Activated CD4-positive, alpha-beta T cell treated with anti-CD3 and anti-CD28 coated beads, Interleukin-2, amount 50 U/mL, for 48 hours (primary cell): ENCODE measurements around the gene YWHAH.
"Not testable (repeated sequence)": the region's sequence is repeated elsewhere in the genome, so short reads cannot be mapped to it uniquely, and the experiment has no call there.

Source experiments
- DNase-seq, 2 experiments: peaks; one replicate each; pipeline ENCODE4 v3.0.0-alpha.2; 2020

YWHAH gene

GRCh38 chr22:31951194-31952093 lies 7.1 kb downstream of the YWHAH start:
- peak; percentile 48 to 57 for DNase-seq

- no peak for DNase-seq
These were observed 7.7 kb downstream of the YWHAH start for GRCh38 chr22:31952094-31952401.

GRCh38 chr22:31952472-31952871 lies 8.1 kb downstream of the YWHAH start:
- no peak for DNase-seq

GRCh38 chr22:31953261-31953660 lies 8.9 kb downstream of the YWHAH start:
- DNase-seq, result no peak

- DNase-seq, result no peak
These were observed 10.5 kb downstream of the YWHAH start for GRCh38 chr22:31954535-31955523.

GRCh38 chr22:31956360-31956759 lies 12.0 kb downstream of the YWHAH start:
- DNase-seq, result no peak

GRCh38 chr22:31957970-31958594 lies 13.7 kb downstream of the YWHAH start:
- DNase-seq, result no peak

- peak in 1 of 2 experiments; percentile 16 for DNase-seq
These were observed 14.4 kb downstream of the YWHAH start for GRCh38 chr22:31958625-31959239.

- DNase-seq, result no peak
These were observed 16.4 kb downstream of the YWHAH start for GRCh38 chr22:31960767-31961166.

GRCh38 chr22:31962387-31963125 lies 18.2 kb downstream of the YWHAH start:
- no peak for DNase-seq

GRCh38 chr22:31968022-31968421 lies 23.7 kb downstream of the YWHAH start:
- DNase-seq, result no peak

- peak; percentile 63 to 72 for DNase-seq
These were observed 25.6 kb downstream of the YWHAH start for GRCh38 chr22:31969789-31970489.

GRCh38 chr22:31970490-31971444 lies 26.4 kb downstream of the YWHAH start:
- DNase-seq, result peak; percentile 86 to 89

- DNase-seq, result no peak
These were observed 27.8 kb downstream of the YWHAH start for GRCh38 chr22:31972180-31972579.

- no peak for DNase-seq
These were observed 29.4 kb downstream of the YWHAH start for GRCh38 chr22:31973739-31974138.

GRCh38 chr22:31977141-31977841 lies 33.0 kb downstream of the YWHAH start:
- peak; percentile 88 to 92 for DNase-seq

GRCh38 chr22:31977939-31978338 lies 33.6 kb downstream of the YWHAH start:
- no peak for DNase-seq

- no peak for DNase-seq
These were observed 36.3 kb downstream of the YWHAH start for GRCh38 chr22:31980628-31981027.

GRCh38 chr22:31981976-31982375 lies 37.6 kb downstream of the YWHAH start:
- DNase-seq, result not testable (repeated sequence)
